ENCODE data around the gene CFAP97D2.
A peak's percentile ranks its signal among the peaks of the same experiment; 100 is the strongest.

Gene CFAP97D2

DNA sequence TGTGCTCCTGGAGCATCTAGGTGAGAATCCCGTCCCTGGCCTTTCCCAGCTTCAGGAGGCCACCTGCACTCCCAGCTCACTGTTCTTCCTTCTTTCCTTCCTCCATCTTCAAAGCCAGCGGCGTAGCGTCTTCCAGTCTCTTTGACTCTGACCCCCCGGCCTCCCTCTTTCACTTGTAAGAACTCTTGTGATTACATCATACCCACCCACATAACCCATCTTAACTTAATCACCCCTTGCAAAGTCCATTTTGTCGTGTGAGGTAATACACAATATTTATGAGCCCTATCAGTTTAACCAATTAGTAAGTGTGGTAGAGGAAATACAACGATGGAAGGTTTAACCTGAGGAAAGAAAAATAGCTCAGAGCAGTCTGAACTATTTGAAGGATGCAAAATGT lies 51.1 kb downstream of the CFAP97D2 start:
- no peaks in the 10 kb centered on the region for H3K9me3 ChIP-seq (ENCODE audit: low read length)
- H3K36me3 ChIP-seq (ENCODE audit: insufficient read depth, low read length) = no peaks in the 10 kb centered on the region
- H2AFZ ChIP-seq (ENCODE audit: low read depth, low read length) = peak overlapping the region; percentile 50
- no peak overlapping the region for H3K4me3 ChIP-seq (ENCODE audit: low read length)
- peaks cover 17% of the 10 kb centered on the region for H3K4me1 ChIP-seq (ENCODE audit: insufficient read depth, low read length)
- no peaks in the 10 kb centered on the region for H3K27me3 ChIP-seq (ENCODE audit: insufficient read depth, low read length)

DNA sequence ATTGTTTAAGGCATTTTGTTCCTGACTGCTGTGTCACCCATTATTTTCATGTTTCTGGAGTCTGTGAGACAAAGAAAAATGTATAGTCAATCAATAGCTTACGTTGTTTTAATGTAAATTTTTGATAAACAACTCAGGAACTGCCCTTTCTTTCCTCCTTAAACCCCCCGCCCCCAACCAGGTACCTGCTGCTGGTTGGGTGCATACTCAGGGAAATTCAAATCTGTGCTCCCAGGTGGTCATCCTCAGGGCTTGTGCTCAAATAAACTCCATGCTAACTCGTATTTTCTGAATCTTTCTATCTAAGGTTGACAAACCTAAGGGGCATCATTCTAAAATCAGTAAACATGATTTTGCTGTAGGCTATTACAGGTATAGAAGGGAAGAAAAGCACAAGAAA lies 51.5 kb downstream of the CFAP97D2 start:
- H3K4me3 ChIP-seq (ENCODE audit: low read length) = no peak overlapping the region
- peaks cover 18% of the 10 kb centered on the region for H3K4me1 ChIP-seq (ENCODE audit: insufficient read depth, low read length)
- H2AFZ ChIP-seq (ENCODE audit: low read depth, low read length) = no peak overlapping the region
- H3K9me3 ChIP-seq (ENCODE audit: low read length) = no peaks in the 10 kb centered on the region
- no peaks in the 10 kb centered on the region for H3K27me3 ChIP-seq (ENCODE audit: insufficient read depth, low read length)
- no peaks in the 10 kb centered on the region for H3K36me3 ChIP-seq (ENCODE audit: insufficient read depth, low read length)

DNA sequence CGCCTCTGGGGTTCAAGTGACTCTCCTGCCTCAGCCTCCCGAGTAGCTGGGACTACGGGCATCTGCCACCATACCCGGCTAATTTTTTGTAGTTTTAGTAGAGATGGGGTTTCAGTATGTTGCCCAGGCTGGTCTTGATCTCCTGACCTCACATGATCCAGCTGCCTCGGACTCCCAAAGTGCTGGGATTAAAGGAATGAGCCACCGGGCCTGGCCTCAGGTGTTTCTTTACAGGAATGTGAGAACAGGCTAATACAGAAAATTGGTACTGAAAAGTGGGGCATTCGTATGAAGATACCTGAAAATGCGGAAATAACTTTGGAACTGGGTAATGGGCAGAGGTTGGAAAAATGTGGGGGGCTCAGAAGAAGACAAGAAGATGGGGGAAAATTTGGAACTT lies 52.8 kb downstream of the CFAP97D2 start:
- Histone ChIP-seq H3K36me3 (ENCODE audit: insufficient read depth, low read length) (peaks cover 4% of the 10 kb centered on the region), H2AFZ (ENCODE audit: low read depth, low read length) (no peak overlapping the region), H3K4me1 (ENCODE audit: insufficient read depth, low read length) (peaks cover 23% of the 10 kb centered on the region), H3K9me3 (ENCODE audit: low read length) (no peaks in the 10 kb centered on the region), H3K27me3 (ENCODE audit: insufficient read depth, low read length) (no peaks in the 10 kb centered on the region), H3K4me3 (ENCODE audit: low read length) (no peak overlapping the region)

DNA sequence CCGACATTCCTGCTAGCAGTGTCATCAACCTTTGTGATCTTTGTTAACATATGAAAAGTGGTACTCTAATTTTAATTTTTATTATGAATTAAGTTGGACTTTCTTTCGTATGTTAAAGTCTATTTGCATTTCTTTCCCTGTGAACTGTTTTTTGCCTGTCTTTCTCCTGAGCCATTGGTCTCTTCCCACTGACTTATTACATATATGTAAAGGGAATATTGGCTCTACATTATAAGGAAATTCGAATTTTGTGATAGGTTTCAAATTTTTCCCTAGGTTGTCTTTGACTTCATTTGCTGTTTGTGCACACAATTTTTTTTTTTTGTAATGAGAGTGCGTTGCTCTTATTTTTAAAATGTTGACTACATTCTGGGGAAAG lies 55.2 kb downstream of the CFAP97D2 start:
- Histone ChIP-seq H3K4me1 (ENCODE audit: insufficient read depth, low read length) (peaks cover 18% of the 10 kb centered on the region), H3K27me3 (ENCODE audit: insufficient read depth, low read length) (no peaks in the 10 kb centered on the region), H2AFZ (ENCODE audit: low read depth, low read length) (peak overlapping the region; percentile 94), H3K9me3 (ENCODE audit: low read length) (no peaks in the 10 kb centered on the region), H3K36me3 (ENCODE audit: insufficient read depth, low read length) (peaks cover 23% of the 10 kb centered on the region), H3K4me3 (ENCODE audit: low read length) (peak overlapping the region; percentile 98)

DNA sequence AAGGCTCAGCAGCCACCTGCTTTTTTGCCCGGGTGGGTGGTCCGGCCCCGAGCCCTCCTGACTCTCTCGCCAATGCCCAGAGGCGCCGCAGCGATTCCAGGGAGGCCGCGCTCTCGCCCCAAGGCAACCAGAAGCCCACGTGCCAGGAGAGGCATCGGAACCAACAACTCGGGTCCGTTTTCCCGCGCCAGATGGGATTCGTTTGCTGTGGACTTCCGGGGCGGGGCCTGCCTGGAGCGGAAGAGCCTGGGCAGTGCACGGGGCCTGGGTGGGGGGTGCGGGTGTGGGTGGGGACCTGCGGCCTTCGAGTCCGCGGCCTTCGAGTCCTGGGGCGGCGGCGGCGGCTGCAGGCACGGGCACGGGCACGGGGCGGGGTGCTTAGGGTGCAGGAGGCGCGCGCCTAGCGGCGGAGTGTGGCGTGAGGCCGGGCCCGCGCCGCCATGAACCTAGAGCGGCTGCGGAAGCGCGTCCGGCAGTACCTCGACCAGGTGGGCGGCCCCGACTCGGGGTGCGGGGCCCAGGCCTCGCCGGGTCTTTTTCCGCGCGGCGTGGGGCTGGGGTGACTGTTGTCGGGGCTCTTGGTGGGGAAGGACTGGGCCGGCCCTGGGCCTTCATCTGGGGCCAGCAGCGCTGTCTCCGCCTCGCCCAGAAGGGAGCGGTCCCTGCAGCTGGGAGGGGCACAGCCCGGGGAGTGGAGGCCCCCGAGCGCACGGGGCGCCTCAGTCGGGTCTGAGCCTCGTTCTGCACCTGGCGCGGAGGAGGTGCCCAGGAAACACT lies 55.8 kb downstream of the CFAP97D2 start, which contains the start of gene CDC16:
CDC16 (plus strand) TSS at position 253 of the 777 bp plus-strand sequence; CDS start at position 441, 188 bp downstream.
- Histone ChIP-seq H3K4me1 (ENCODE audit: insufficient read depth, low read length) (peaks cover 12% of the 10 kb centered on the region), H3K27me3 (ENCODE audit: insufficient read depth, low read length) (no peaks in the 10 kb centered on the region), H2AFZ (ENCODE audit: low read depth, low read length) (peak within 1 kb of the TSS; percentile 94), H3K36me3 (ENCODE audit: insufficient read depth, low read length) (peaks cover 29% of the 10 kb centered on the region), H3K4me3 (ENCODE audit: low read length) (peak within 1 kb of the TSS; percentile 98), H3K9me3 (ENCODE audit: low read length) (no peaks in the 10 kb centered on the region)

DNA sequence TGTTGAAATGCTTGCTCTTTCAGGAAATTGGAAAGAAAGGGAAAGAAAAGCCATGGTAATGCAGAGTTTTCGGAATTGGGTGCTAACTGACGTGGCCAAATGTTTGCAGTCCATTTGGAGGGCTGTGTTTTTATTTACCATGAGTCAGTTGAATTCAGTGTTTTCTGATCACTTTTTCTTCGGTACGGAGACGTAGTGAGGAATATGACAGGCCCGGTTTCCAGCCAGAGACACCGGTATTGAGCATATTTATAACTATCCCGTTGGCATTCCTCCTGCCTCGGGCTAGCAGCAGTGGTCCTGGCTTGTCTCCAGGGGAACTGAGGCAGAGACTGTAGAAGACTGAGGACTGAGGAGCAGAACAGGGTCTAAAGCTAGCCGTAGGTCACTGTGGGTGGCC lies 56.6 kb downstream of the CFAP97D2 start:
- no peaks in the 10 kb centered on the region for H3K27me3 ChIP-seq (ENCODE audit: insufficient read depth, low read length)
- H3K4me3 ChIP-seq (ENCODE audit: low read length) = peak overlapping the region; percentile 98
- H3K9me3 ChIP-seq (ENCODE audit: low read length) = no peaks in the 10 kb centered on the region
- peaks cover 34% of the 10 kb centered on the region for H3K36me3 ChIP-seq (ENCODE audit: insufficient read depth, low read length)
- H3K4me1 ChIP-seq (ENCODE audit: insufficient read depth, low read length) = peaks cover 8% of the 10 kb centered on the region
- H2AFZ ChIP-seq (ENCODE audit: low read depth, low read length) = no peak overlapping the region

DNA sequence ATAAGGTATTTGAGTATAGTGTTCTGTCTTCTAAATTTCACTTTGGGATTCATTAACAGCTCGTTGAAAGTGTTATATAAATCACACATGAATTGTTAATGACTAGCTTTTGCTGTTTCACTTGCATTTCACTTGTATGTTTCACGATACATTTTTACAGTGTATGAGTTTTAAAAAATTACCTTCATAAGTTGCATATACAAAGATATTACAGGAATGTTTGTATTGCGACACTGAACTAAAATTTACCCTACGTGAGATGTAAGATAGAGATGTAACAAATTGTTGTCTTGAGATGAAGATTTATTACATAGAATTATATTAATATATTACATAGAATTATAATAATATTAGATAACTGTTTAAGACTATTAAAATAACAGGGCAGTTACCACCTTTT lies 57.2 kb downstream of the CFAP97D2 start:
- Histone ChIP-seq H3K27me3 (ENCODE audit: insufficient read depth, low read length) (no peaks in the 10 kb centered on the region), H3K4me3 (ENCODE audit: low read length) (peak overlapping the region; percentile 98), H3K36me3 (ENCODE audit: insufficient read depth, low read length) (peaks cover 39% of the 10 kb centered on the region), H3K4me1 (ENCODE audit: insufficient read depth, low read length) (peaks cover 8% of the 10 kb centered on the region), H2AFZ (ENCODE audit: low read depth, low read length) (no peak overlapping the region), H3K9me3 (ENCODE audit: low read length) (no peaks in the 10 kb centered on the region)

DNA sequence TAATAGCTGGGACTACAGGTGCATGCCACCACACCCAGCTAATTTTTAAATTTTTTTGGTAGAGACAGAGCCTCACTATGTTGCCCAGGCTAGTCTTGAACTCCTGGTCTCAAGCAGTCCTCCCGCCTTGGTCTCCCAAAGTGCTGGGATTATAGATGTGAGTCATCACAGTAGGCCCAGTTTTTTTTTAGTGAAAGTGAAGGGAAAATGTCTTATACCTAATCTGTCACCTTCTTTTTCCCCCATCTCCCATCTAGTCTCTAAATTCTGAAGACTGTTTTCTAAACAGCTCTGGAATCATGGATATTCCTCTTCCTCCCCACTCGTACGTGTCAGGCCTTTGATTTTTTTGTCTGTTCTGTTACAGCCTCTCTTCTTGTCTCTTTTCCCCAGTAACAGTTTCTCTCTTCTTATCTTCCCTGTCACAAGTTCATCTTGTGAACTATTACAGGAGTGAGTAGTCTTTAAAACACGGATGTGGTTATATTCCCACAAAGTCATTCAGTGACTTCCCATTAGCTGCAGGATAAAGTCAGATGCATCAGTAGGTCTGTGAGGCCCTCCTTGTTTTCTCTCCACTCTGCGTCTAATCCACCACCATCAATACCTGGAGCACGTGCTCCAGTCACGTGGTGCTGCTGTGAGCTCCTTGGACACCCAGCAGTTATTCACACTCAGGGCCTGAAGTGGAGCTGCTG lies 58.5 kb downstream of the CFAP97D2 start:
- H3K36me3 ChIP-seq (ENCODE audit: insufficient read depth, low read length) = peaks cover 53% of the 10 kb centered on the region
- no peaks in the 10 kb centered on the region for H3K9me3 ChIP-seq (ENCODE audit: low read length)
- H3K4me1 ChIP-seq (ENCODE audit: insufficient read depth, low read length) = peaks cover 8% of the 10 kb centered on the region
- H3K4me3 ChIP-seq (ENCODE audit: low read length) = no peak overlapping the region
- H2AFZ ChIP-seq (ENCODE audit: low read depth, low read length) = no peak overlapping the region
- no peaks in the 10 kb centered on the region for H3K27me3 ChIP-seq (ENCODE audit: insufficient read depth, low read length)

DNA sequence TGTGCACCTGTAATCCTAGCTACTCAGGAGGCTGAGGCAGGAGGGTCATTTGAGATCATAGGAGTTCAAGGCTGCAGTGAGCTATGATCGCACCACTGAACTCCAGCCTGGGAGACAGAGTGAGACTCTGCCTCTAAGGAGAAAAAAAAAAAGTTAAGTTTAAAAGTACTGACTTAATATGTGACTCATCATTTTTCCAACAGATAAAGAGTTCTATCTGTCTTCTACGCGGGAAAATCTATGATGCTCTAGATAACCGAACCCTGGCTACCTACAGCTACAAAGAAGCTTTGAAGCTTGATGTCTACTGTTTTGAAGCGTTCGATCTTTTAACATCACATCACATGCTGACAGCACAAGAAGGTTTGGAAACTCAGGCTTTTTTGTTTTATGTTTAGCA lies 62.9 kb downstream of the CFAP97D2 start:
- Histone ChIP-seq H3K4me3 (ENCODE audit: low read length) (no peak overlapping the region), H2AFZ (ENCODE audit: low read depth, low read length) (no peak overlapping the region), H3K27me3 (ENCODE audit: insufficient read depth, low read length) (no peaks in the 10 kb centered on the region), H3K9me3 (ENCODE audit: low read length) (peaks cover 2% of the 10 kb centered on the region), H3K36me3 (ENCODE audit: insufficient read depth, low read length) (peaks cover 92% of the 10 kb centered on the region), H3K4me1 (ENCODE audit: insufficient read depth, low read length) (no peaks in the 10 kb centered on the region)

DNA sequence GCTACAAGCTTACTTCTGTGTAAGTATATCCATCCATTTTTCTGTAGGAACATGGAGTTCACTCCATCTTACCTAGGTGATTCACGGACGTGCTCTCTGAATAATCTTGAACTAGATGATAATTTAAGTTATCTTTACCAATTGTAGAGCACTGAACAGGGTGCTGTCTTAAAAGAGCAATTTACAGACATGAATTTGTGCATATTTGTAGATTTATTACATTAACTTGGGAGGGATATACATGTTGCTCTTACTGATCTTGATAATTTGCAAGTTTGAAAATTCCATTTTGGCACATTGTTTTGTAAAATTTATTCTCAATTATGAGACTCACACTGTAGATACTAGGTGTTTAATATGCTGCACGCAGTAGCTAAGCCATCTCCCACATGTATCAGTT lies 64.9 kb downstream of the CFAP97D2 start:
- Histone ChIP-seq H3K9me3 (ENCODE audit: low read length) (peaks cover 2% of the 10 kb centered on the region), H3K4me1 (ENCODE audit: insufficient read depth, low read length) (no peaks in the 10 kb centered on the region), H2AFZ (ENCODE audit: low read depth, low read length) (no peak overlapping the region), H3K4me3 (ENCODE audit: low read length) (no peak overlapping the region), H3K27me3 (ENCODE audit: insufficient read depth, low read length) (no peaks in the 10 kb centered on the region), H3K36me3 (ENCODE audit: insufficient read depth, low read length) (peaks cover 95% of the 10 kb centered on the region)

DNA sequence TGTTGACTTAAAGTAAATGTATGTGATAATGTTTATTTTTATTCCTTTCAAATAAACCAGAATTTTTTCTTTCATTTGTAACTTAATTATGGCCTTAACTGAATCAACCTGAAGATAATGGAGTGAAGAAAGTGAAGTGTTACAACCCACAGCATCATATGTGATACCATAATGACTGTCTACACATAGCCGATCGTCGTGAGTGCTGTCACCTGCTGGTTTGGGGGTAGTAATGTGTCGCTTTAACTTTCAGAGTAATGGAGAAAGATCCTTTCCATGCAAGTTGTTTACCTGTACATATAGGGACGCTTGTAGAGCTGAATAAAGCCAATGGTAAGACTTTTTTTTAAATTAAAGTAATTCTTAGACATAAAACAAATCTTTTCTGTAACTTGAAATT lies 65.6 kb downstream of the CFAP97D2 start:
- Histone ChIP-seq H3K36me3 (ENCODE audit: insufficient read depth, low read length) (peaks cover 95% of the 10 kb centered on the region), H3K27me3 (ENCODE audit: insufficient read depth, low read length) (no peaks in the 10 kb centered on the region), H3K4me1 (ENCODE audit: insufficient read depth, low read length) (no peaks in the 10 kb centered on the region), H2AFZ (ENCODE audit: low read depth, low read length) (no peak overlapping the region), H3K9me3 (ENCODE audit: low read length) (peaks cover 2% of the 10 kb centered on the region), H3K4me3 (ENCODE audit: low read length) (no peak overlapping the region)

DNA sequence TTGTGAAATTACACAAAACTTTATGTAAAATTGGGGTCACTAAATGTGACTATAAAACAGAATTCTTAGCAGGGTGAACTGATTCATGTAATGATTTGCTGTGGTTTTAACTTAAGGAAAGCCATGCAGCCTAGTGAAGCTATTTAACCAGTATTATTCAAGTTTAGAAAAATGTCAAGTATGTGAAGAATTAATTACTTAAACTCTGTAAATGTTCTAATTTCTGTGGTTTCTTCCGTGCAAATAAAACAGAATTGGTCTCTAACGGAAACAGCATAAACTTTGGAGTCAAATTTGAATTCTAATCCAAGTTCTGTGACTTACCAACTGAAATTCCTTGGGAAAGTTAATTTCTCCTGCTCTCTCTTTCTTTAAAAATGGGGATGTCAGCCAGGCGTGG lies 69.0 kb downstream of the CFAP97D2 start:
- Histone ChIP-seq H3K9me3 (ENCODE audit: low read length) (peaks cover 2% of the 10 kb centered on the region), H2AFZ (ENCODE audit: low read depth, low read length) (no peak overlapping the region), H3K36me3 (ENCODE audit: insufficient read depth, low read length) (peaks cover 96% of the 10 kb centered on the region), H3K4me3 (ENCODE audit: low read length) (no peak overlapping the region), H3K27me3 (ENCODE audit: insufficient read depth, low read length) (no peaks in the 10 kb centered on the region), H3K4me1 (ENCODE audit: insufficient read depth, low read length) (no peaks in the 10 kb centered on the region)

DNA sequence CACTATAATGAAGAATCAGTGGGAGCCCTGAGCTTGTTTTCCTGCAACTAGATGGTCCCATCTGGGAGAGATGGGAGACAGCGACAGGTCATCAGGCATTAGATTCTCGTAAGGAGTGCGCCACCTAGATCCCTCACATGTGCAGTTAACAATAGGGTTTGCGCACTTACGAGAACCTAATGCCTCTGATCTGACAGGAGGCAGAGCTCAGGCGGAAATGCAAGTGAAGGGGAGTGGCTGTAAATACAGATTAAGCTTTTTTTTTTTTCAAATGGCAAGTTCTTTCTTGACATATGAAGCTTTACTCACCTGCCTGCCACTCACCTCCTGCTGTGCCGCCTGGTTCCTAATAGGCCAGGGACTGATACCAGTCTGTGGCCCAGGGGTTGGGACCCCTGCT lies 70.0 kb downstream of the CFAP97D2 start:
- H3K4me1 ChIP-seq (ENCODE audit: insufficient read depth, low read length) = no peaks in the 10 kb centered on the region
- H3K4me3 ChIP-seq (ENCODE audit: low read length) = no peak overlapping the region
- no peaks in the 10 kb centered on the region for H3K27me3 ChIP-seq (ENCODE audit: insufficient read depth, low read length)
- peaks cover 89% of the 10 kb centered on the region for H3K36me3 ChIP-seq (ENCODE audit: insufficient read depth, low read length)
- H2AFZ ChIP-seq (ENCODE audit: low read depth, low read length) = no peak overlapping the region
- H3K9me3 ChIP-seq (ENCODE audit: low read length) = peaks cover 2% of the 10 kb centered on the region
